ENCODE results near the gene ANK3. TPM values are rescaled to one million over a fixed set of nuclear protein-coding genes. Genes with fewer than 3 reads are reported as not detected.
"Not testable (repeated sequence)": the region's sequence is repeated elsewhere in the genome, so short reads cannot be mapped to it uniquely, and the experiment has no call there.

The ANK3 gene
- total RNA-seq, 1 experiment from 2014 or later, result 0.58 TPM

DNA sequence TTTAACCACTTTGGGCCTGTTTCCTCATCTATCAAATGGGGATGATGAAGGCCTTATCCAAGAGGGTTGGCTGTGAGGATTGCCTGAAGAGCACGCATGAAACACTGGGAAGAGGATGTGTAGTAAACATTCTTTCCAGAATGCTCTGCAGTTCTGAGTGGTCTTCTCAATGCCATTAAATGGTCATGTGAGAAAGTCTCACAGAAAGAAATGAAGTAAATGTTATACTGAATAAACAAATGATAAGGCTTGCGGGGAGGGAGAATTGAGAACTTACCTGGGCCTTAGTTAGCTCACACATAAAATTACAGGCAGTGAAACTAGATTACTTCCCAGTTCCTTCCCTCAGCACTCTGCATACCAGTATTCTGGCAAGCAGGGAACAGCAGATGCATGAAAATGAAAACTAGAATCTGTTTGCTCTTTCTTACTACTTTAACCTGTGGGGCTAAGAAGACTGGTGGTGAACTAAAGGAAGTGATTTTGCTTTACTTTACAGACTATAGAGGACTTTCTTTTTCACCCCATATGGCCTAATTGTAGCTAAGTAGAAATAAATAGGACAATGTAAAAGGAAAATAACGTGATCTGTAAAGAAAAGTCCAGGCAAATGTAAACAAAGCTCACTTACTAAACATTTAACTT lies 348.1 kb downstream of the ANK3 start:
- DNase-seq (ENCODE audit: low read depth), result no peak

DNA sequence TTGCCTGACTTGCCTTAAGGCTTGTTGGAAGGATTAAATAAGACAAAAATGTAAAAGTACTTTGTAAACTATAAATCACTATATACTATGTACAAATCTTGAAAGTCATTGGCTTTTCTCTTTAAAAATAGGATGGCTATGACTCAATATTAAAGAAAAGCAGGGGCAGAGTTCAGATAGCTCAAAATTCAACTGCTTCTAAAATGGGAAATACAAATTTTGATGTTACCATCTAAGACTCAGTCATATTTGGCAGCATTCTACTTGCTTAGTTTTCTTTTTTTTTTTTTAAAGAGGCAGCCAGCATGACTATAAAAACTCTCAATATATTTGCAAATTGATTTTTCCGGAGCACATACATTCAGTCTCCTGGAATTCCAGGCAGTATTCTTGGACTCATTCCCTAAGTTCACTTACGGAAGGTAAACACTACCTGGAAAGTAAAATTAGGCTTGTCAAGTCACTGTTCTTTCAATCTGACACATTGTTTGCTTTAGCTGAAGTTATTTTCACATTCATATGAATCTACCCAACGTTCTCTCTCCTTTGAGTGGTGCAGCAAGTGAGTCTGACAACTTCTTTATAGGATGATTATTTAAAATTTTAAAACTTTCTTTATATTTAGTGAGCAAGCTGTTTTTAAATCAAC lies 349.5 kb downstream of the ANK3 start:
- no peak for DNase-seq (ENCODE audit: low read depth)

DNA sequence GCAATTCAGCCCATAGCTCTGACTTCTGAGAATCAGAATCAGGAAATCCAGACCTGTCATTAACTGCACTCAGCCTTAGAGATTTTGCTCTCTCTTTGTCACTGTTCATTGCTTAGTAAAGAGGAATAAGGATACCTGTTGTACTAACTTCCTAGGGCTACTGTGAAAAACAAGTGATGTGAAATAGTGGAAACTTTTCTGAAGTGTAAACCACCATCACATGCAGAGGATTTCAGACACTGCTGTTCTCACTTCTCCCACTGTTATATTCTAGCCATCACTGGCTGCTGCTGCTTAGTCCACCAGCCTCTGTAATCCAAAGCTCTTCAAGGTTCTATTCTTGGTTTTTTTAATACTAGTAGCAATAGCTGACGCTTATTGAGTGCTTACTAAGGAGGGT lies 353.7 kb downstream of the ANK3 start:
- DNase-seq (ENCODE audit: low read depth), result no peak

DNA sequence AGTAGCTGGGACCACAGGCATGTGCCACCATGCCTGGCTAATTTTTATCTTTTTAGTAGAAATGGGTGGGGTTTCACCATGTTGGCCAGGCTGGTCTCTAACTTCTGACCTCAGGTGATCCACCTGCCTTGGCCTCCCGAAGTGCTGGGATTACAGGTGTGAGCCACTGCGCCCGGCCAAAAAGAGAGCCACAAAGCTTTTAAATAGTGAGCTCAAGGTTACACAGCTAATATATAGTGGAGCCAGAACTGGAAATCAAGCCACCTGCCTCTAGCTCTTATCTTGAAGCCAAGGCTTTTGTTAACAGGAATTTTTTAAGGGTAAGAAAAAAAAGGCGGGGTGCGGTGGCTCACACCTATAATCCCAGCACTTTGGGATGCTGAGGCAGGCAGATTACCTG lies 354.3 kb downstream of the ANK3 start:
- DNase-seq (ENCODE audit: low read depth), result not testable (repeated sequence)

DNA sequence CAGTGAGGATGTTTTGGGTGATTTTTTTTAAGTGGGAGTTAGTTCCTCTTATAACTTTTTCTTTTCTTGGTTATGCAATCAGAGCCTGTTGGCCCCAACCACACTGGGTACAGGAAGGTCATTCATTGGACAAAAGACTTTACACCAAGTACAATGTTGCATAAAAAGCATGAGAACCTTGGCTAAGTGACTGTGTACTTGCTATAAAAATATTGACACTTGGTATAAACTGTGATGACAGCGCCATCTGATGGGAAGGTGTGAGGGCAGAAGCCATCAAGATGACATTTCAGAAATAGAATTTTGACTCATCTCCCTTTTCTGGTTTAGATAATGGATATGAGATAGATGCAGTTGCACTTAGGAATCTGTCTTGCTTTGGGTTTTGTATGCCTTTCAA lies 357.0 kb downstream of the ANK3 start:
- DNase-seq (ENCODE audit: low read depth), result peak; percentile 55

DNA sequence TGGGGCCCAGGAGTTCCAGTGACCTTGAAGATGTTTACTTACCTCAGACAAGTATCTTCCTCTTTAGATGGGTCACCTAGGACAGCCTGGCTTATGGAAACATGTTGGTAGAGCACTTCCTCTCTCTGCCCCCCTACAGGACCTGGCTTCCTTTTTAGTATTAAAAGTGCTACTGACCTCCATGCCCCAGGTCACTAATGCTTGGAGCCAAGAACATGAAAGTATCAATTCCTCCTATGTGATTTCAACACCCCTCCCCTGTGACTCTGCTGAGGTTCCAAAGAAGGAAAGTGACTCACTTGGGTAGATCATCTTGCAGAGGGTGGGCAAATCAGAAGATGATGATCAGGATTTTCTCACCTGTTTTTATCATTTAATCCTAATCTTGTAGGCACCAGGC lies 358.0 kb downstream of the ANK3 start:
- DNase-seq (ENCODE audit: low read depth), result peak; percentile 11

DNA sequence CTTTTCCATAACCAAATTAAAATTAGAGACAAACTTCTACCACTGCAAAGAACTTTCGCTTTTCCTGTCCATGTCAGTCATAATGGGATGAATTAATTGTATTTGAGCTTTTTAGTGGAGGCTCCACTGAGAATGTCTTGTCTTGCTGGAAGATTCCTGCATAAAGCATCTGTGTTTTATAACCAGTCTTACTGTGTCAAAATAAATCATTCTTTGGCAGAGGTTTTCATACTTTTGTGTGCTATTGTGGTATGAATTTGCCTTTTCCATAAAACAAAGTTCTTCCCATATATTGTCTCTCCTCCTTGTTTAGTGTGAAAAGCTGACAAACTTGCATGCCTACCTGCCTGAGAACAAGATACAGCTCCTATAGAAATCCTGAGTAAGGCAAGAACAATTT lies 358.5 kb downstream of the ANK3 start:
- no peak for DNase-seq (ENCODE audit: low read depth)

DNA sequence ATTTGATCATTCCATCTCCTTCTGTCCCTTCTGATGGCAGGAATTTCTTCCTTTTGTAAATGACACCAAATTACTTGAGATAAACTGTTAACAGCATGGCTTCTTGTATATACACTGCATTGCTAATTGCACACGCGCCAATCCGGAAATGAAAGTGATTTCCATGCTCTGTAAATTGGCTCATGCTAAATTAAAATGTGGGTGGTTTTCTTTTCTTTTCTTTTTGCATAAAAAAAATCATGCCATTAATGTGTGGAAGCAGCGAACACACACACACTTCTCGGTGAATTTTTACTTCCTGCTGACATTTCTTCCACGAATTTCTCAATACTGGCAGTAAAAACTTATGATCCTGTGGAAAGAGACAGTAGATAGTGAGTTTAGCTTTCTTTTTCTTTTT lies 360.2 kb downstream of the ANK3 start:
- DNase-seq (ENCODE audit: low read depth), result no peak

DNA sequence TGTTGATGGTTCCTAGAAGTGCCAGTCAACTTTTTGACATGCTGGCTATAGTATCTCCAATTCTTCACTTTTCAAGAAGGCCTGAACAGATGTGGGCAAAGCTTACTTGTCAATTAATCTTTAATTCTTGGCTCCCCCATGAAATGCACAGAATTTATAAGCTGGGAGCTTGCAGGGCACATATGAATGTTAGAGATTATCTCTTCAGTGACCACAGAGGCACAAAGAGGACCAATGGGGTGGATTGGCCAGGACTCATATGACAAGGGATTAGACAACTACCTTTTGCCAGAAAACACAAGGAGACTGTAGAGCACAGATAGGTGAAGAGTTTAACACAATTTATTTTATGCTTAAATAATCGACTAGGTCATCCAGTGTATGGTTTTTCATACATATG lies 361.6 kb downstream of the ANK3 start:
- DNase-seq (ENCODE audit: low read depth), result no peak

DNA sequence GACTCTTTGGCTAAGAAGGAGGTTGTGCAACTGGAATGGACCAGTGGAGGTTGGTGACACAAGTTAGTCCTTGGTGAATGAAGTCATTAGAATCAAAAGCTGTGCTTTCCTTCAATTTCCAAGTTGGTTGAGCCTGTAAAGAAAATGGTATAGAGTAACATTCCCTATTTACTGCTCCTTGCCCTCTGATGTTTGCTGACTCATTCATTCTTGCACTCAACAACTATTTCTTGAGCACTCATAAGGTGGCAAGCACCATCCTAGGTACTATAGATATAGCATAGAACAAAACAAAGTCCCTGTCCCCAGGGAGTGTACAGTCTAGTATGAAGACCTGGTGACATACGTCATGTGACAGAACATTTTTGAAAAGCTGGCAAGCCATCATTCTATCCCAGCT lies 364.4 kb downstream of the ANK3 start:
- no peak for DNase-seq (ENCODE audit: low read depth)

DNA sequence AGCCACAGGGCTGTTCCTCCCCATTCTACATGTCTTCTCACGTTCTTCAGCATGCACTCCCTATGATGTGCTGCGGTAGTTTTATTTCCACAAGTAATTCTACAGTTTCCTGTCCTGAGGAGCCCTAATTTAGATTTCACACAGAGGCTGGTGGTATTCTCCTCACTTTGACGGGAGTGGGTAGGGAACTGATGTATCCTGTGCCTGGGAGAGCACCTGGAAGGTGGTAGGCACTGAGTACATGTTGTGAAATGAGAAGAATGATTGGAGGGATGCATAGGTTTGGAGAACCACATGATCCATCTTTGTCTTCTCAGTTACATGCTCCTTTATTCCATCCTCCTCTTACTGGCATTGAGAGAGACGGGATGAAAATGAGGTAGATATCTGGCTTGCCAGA lies 365.2 kb downstream of the ANK3 start:
- DNase-seq (ENCODE audit: low read depth), result no peak

DNA sequence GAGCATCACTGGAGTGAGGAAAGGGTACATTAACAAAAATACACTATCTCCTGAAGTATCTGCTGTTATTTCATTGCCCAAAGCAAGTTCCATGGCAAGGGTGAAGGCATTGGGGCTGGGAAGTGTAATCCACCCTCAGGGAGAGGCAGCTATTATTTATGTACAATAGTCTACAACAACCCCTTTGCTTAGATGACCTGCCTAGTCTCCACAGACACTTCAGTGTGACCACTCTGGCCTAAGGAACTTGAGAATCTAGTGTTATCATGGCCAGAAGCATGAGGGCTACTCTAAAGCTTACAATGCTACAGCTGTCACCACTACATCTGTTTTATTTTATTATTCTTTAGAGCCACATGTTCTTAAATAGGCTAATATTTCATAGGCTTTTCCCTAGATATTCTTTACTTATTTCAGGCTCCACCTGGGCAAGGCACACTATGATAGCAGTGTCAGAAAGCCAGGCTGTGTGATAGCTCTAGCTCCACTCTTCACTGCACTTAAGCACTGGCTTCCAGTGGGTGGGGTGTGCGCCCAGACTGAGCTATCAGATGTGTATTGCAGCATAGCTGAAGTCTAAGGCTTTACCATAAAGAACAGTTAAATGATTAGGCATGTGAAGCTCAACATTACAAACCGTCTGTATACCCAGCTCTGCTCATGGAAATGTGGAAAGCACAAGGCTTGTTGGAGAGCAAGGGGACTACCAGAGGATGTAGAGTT lies 366.4 kb downstream of the ANK3 start:
- no peak for DNase-seq (ENCODE audit: low read depth)

DNA sequence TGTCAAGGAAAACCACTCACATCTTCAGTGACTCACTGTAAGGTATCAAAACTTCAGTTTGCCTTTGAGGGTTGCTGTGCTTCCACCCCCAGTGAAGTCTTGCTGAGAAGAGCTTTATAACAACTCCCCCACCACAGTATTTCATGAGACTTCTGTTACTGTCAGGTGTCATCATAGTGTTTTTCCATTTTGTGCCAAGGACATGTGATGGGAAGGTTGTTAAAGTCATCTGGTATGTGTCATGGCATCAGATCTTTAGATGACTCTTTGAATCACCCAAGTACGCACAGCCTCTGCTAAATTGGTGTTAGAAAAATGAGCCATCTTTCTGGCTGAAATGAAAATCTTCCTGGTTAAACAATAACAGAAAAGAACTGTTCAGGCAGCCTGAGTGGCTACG lies 368.3 kb downstream of the ANK3 start:
- no peak for DNase-seq (ENCODE audit: low read depth)

DNA sequence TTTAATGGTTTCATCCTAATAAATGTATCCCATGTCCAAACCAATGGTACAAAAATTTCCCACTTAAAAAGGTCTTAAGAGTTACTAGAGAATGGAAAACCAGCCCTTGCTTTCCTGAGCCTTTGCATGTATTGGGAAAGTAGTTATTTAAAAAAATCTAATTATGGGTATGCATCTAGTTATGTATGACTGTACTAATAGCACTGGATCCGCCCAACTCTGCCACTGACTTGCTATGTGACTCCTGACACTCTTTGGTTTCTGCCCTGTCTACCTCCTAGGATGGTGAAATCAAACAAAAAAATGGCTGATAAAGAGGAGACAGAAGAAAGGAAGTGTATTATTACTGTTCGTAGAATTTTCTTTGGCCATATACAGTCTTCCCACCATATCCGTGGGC lies 372.9 kb downstream of the ANK3 start:
- no peak for DNase-seq (ENCODE audit: low read depth)

DNA sequence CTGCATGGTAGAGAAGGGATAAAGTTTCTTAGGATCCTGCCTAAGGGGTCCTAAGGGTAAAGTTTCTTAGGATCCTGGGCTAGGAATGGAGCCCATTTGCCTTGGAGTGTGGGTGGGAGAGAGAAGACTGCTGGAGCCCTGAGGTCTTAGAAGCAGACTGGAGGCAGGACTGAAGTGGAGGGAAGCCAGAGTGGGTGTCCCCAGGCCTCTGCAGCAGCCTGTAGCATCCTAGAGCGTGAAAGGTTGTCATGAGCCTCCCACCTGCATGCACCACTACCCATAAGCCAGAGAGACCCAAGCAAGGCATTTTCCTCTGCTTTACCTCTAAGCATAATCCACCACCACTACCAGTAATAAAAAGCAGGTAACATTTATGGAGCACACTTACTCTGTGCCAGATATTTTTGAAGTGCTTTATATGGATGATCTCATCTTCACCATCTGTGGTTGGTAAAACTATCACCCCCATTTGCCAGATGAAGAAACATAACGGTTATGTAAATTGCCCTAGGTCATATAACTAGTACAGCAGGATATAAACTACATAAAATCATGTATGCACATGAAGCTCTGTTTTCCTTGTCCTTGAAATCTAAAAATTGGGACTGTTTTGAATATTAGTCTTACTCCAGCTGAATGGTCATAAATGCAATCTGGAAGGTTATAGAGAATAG lies 379.8 kb downstream of the ANK3 start:
- no peak for DNase-seq (ENCODE audit: low read depth)

DNA sequence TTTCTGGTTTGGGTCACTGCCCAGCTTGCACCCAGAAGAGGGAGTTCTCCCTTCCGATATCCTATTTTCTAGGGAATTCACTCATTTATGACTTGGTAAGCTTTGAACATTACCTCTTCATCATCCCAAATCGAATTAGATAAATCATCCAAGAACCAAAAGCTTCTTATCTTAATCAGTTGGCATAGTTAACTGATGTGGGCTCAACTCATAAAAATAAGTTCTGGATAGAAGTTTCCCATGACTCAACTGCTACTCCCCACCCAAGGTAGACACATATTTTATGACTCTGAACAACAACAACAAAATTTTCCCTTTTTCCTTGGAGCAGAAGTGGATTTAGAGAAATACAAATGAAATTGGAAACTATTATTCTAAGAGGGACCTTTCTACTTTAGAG lies 380.4 kb downstream of the ANK3 start:
- DNase-seq (ENCODE audit: low read depth), result no peak

DNA sequence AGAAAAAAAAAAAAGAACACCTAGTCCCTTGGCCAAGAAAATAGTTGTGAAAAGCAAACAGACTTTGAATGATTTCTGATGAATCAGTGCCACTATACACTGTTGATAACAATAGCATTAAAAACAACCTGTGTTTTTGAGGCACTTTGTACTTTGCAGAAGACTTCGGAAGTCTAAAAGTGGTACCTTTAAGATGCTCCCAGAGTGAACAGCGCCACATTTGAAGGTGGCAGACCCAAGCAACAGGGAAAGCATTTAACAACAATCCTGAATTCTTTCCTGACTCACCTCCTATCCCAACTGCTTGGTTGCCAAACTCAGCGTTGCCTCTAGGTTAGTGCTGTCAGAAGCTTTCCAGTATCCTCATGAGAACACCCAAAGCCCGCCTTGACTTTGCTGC lies 380.9 kb downstream of the ANK3 start:
- peak; percentile 8 for DNase-seq (ENCODE audit: low read depth)

DNA sequence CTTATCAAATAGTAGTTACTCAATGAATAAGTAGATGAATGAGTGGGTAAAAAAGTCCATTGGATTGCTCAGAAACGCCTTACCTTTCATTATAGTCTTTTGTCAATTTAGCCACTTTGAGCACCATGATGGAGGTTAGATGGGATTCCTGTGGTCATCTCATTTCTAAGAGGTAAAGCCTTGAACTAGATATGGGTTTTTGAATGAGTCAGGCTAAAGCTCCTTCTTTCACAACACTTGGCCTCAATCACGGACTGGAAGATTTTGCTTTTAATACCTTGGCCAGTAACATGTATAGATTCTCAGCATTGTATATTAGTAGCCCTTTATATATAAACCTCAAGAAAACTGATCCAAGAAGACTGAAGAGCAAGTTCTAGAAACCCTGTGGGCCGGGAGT lies 383.6 kb downstream of the ANK3 start:
- peak; percentile 33 for DNase-seq (ENCODE audit: low read depth)

DNA sequence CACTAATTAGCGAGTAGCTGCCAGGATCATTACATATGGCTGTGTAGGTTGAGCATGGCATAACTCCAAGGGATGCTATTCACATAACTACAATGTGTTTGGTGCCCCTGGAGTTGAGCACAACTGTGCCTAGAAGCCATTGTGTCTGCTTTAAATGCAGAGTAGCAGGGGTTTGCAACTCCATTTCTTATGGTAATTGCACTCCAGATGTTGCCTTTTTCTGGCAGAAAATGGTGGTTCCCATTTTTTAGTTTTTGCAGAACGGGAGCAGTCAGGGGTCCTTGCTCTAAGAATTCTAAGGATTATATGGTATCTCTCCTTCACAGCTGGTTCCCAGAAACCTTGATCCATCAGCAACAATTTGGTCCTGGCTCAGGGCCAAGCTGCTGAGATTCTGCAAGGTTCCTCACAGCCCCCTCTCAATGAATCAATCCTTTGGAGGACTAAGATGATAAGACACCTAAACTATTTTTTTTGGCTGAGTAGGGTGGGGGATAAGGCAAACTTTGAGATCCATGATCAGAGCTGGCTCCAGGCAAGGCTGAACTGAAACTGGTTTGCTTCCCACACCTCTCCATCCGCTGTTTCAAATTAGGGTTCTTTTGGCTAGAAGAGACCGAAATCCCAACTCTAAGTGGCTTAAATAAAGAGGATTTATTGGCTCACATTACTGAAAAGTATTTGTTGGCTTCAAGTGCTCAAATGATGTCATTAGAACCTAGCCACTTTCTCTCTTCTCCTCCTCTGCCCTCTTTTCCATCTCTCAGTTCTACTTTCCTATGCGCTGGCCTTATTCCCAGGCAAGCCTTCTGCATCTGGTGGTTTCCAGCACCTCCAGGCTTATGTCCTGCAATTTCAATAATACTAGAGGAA lies 385.8 kb downstream of the ANK3 start:
- no peak for DNase-seq (ENCODE audit: low read depth)

DNA sequence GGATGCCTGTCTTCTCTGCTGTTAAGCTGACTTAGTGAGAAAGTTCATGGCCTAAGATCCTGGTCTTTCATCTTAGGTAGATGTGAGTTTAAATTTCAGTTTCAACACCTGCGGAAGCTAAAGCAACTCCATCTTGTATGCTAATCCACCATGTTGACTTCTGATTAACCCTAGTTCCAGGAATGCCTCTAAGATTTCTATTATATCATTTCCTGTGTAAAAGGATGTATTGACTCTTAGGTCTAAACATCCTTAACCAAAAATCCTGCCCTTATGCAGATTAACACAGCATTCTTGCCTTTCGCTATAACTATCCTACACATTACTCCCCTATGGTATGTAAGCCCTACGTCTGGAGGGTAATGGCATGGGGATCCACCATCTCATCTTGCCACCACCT lies 388.9 kb downstream of the ANK3 start:
- no peak for DNase-seq (ENCODE audit: low read depth)

DNA sequence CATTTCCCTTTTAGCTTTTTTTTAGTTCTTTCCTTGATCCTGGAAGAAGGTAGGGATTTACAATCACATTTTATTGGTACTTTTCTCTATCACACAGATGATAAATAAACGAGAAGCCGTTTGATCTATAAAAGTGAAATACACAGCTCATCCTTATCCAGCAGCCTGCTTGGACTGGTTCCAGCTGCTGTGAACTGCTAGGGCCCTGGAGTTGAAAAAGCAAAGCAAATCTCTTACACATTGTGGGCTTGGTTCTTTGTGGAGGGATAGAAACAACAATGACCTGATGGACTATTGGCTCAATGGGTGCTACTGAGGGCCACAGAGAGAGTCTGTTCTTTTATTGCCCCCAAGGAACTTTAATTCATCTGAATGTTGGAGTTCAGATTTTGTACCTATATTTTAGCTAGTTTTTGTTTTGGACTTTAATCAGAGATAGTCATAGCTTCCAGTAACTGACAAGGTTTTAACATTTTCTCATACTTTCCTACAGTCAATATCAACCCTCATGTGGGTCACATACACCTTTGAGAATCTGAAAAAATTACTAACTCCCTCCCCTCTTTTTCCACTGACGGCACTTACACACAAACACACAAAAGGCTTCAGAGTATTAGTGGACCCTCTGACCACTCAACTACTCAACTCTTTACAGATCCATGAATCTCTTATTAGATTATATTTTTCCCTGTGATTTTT lies 391.7 kb downstream of the ANK3 start:
- DNase-seq (ENCODE audit: low read depth), result no peak
